Activated CD8-positive, alpha-beta memory T cell treated with anti-CD3 and anti-CD28 coated beads for 4 hours (primary cell): ENCODE data around the gene HOXC10.

ENCODE experiments used
- DNase-seq, 2 donors: peaks; one replicate each; pipeline ENCODE4 v3.0.0-alpha.2; 2020; ENCODE audit warnings: low read depth in 2 of 2

HOXC10 gene

DNA sequence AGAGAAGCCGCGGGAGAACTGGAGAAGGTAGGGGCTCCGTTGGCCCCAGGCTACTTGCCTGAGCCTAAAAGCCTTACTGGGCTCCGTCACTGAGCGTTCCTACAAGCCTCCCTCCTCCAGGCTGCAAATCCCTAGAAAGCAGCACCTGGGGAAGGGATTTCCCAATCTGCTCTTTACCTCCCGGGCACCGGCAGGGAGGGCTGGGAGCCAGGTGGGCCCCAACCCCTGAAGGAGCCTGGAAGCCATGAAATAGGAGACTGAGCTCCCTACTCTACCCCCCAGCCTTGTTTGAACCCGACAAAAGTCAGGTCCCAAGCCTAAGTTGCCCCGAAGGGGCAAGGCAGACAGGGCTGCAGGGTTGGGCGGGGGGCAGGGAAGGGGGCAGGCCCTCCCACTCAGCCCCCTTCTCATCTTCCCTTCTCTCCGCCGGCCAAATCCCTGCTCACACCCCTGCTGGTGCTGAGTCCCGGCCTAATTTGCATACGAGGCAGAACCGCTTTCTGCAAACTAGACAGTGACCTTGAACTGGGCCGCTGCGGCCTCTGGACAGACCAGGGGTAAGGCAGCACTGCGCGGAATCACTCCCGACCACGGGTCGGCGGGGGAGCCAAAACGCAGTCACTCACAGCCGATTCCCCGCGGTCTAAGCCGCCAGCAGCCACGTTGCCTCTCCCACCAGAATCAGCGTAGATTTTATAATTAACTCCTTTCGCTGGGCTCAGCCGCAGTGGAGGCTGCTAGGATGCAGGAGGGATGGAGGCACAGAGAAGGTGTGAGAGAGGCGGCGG, 34.0 kb upstream of the HOXC10 start:
- no peak for DNase-seq

DNA sequence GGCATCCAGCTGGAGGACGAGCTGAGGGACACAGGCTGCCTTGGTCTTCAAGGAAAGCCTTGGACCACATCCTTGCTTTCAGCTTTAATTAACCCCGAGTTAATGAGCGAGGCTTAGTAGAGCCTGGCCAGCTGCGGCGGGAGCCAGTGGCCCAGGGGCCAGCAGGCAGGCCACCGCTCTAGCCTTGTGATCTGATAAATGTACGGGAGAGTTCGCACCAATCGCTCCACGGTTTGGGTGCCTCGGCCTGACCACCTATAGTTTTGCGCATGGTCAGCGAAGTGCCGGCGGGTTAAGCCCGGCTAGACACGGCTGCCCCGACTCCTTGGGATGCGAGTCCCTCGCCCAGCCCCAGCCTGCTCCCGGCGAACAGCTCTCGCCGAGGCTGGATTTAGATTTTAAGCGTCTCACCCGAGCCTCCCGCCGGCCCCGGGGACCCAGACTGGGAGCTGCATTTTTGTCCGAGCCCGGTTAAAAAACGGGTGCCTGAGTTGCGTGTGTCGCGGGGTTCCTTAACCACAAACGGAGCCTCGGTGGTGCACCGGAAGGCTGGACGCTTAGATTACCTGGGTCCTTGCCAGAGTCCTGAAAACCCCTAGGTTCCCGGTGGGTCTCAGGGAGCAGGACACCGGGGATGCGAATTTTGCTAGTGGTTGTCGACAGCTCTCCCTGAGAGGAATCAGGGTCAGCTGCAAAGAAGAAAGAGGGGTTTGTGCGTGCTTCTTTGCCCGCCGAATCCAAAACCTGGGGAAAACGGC, 33.2 kb upstream of the HOXC10 start:
- no peak for DNase-seq

DNA sequence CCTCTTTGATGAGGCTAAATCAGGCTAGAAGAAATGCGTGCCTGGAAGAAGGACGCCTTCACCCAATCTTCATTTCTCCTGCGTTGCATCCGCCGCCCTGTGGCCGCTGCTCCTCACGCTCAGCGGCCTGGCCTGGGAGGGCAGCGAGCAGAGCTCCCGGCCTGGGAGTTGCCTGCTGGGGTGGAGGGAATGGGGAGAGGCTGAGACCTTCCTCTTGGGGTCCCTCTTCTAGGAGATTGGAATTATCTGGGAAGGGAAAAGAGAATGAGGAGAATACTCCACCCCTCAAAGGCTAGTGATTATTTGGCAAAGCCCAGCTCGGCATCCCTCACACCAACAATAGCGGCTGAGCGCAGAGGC, 32.6 kb upstream of the HOXC10 start:
- DNase-seq = no peak

DNA sequence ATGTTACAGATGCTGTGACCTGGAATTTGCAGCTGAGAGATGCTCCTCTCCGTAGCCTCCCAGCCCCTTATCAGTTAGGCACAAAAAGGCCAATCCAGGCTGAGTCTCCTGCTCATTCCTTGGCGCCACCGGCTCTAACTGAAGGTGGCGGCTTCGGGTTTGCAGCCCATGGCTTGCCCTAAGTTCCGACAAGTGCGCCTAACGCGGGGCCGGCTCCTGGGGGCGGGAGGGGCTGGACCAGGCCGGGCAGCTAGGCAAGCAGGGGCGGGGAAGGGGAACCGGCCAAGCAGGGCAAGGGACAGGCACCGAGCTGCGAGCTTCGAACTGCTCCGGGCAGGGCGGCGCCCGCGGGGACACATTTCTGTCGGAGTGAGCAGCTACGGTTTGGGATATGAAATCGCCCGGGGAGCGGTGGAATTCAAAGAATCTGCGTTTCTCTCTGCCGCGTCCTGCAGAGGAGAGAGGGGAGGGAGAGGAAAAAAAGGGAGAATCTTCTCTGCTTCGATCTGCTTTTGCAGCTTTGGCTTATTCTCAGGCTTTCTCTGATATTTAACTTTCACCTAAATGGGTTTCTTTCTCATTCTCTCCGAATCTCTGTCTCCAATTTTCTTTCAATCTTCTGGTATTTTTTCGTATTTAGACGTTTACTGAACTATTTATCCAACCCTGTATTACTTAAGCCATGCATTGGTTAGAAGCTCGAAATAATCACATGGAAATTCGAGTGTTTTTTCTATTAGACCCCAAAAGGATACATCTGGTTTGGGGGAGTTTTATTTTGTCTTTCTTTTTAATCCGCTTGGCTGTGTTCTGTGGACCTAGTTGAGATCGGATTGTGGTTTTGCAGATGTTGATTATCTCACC, 31.8 kb upstream of the HOXC10 start:
- no peak for DNase-seq

DNA sequence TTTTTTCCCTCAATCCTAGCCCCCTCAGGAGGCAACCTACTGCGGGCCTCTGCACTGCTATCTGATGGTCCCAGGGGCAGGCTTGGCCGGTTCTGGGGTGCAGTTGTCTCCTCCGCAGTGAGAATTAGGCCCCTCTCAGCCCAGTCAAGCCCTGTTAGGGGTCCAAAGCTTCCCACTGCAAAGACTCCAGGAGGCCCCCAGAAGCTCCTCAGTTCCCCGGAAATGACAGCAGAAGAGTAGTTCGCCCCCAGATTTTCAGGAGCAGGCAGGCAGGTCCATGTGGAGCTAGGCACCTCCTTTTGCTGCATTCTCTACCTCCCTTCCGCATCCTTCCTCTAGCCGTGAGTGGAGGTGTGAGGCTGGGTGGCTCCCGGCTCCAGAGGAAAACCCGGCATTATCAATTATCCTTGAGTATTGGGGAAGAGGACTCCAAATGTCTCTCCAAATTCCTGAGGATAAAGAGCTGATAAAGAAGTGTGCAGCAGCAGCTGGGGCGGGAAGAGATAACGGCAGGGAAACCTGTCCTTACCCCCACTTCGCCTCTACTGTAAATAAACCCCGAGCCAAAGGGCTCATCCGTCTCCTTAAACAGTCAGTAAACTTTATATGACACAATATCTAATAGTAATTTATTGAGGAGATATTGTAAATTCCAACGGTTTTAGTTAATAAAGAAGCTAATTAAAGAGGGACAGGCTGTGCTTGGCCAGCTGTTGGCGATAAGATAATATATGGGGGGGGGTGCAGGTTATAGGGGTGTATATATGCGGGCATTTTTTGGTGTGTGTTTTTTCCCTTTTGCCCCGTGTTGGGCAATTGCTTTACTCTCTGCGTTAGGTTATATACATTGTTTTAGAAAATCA, 30.9 kb upstream of the HOXC10 start:
- no peak for DNase-seq

DNA sequence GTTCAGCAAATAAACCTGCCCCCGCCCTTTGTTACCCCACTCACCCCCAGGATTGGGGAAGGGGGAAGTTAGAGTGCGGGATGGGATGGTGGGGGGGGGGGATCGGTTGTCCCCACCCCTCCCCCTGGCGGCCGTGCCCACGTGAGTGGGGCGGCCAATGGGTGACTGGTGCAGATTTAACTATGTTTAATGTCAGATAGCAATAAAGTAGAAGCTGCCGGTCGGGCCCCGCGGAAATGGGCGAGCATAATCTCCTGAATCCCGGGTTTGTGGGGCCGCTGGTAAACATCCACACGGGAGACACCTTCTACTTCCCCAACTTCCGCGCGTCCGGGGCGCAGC, 30.3 kb upstream of the HOXC10 start, which contains the start of gene HOXC12:
Gene HOXC12, plus strand, starts transcription at position 210 of the 342 bp plus-strand sequence. Its CDS starts 27 bp downstream, at position 237.
- no peak for DNase-seq

DNA sequence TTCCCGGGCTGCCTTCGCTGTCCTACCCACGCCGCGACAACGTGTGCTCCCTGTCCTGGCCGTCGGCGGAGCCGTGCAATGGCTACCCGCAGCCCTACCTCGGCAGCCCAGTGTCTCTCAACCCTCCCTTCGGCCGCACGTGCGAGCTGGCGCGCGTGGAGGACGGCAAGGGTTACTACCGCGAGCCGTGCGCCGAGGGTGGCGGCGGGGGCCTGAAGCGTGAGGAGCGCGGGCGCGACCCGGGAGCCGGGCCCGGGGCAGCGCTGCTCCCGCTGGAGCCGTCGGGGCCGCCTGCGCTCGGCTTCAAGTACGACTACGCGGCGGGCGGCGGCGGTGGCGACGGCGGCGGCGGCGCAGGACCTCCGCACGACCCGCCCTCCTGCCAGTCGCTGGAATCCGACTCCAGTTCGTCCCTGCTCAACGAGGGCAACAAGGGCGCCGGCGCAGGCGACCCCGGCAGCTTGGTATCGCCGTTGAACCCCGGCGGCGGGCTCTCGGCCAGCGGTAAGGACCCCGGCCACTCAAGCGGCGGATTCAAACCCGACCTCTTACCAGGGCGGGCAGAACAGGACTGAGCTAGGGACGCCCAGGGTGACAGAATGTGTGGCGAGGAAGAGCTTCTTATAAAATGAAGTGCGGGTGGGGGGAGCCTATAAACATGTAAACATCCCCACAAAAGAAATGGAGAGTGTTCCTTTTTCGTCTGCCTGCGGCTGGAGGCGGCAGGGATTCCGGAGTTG, 29.7 kb upstream of the HOXC10 start:
- no peak for DNase-seq

DNA sequence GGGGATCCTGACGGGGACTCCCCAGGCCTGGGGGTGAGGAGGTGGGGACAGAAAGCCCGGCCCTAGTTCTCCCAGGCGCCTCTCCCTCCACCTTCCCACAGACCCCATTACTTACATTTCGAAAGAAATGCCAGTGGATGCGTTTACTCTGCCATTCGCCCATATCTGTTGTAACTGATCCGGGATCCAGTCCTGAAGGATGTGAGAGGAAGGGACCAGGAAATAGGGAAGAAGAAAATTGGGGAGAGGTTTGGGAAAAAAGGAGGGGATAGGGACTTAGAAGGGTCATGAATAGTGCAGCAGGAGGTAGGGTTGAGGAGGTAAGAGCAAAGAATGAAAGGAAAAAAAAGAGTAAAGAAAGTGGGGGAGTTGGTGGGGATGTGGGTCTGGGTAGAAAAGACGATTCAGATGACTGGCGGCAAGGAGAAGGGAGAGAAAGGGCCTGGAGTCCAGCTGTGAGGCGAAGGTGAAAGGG, 29.1 kb upstream of the HOXC10 start:
- DNase-seq = no peak

DNA sequence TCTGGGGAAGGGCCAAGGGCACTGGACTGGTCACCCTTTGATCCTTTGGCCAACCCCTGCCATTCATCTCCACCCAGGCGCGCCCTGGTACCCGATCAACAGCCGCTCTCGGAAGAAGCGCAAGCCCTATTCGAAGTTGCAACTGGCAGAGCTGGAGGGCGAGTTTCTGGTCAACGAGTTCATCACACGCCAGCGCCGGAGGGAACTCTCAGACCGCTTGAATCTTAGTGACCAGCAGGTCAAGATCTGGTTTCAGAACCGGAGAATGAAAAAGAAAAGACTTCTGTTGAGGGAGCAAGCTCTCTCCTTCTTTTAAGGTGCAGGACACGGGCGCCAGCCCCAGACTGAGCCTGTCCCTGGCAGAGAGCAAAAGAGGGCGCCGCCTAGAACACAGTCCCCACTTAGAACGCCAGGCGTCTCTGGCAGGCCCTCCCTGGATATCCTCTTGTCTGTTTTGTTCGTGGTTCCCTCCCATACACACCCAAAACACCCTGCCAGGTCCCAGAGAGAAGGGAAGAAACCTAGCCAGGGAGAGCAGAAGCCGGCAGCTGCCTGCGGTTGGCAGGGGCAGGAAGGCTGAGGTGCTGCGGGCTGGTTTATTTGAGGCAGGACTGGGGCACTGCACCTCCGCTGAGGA, 28.6 kb upstream of the HOXC10 start:
- no peak for DNase-seq

DNA sequence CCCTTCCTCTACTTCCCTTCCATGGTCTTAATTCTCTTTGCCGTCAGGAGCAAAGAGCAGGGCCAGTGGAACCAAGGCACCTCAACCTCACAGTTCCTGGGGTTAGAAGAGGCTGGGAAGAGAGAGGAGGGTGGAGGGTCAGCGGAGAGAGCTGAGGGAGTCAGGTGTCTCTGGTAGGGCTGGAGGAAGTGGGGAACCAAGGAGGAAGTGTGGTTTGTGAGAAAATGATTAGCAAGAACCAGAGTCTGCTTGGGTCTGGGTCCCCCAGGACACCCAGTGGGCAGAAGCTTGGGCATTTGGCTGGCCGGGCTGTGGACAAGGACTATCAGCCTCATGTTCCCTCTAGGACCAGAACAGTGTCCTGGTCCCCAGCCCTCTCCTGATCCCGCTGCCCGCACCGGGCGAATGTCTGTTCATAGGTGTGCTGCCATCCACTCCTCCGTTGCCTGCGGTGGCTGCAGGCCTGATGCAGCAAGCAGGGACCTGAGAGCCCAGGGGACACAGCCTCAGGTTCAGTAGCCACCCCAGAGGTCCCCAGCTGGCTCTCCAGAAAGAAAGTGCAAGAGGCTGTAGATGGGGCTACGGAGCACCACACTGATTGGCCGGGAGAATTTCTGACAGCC, 27.9 kb upstream of the HOXC10 start:
- DNase-seq = no peak

DNA sequence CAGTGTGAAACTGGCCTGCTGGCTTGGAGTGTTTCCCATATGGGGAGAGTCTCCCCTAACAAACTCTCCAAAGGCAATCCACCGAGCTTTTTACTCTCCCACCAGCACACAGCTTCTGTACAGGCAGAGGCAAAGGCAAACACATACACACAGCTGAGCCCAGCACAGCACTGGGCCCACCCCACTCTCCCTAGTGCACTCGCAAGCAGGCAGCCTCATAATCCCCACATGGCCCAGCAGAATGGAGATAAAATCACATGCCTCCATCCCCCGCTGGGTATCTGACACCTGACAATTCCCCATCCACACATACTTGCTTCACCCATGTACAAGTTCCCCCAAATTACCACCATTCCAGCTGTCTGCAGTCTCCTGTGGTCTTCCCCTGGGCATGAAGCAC, 26.8 kb upstream of the HOXC10 start:
- DNase-seq = no peak

DNA sequence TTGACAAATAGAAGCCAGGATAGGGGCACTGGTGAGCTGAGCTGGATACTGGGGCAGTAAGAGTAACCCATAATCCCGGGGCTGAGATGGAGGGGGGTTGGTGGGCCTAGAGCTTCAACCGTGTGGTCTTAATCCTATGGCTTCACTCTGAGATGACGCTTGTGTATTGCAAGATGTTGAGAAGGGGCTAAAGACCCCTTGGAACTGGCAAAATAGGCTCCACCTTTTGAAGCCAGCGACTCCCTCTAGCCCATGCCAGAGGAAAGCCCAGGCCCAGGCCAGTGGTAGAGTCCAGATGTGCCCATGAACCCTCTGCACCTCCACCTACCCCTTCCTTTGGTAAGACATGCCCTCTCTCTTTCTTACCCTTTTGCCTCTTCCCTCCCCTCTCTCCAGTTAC, 25.6 kb upstream of the HOXC10 start:
- DNase-seq = no peak

DNA sequence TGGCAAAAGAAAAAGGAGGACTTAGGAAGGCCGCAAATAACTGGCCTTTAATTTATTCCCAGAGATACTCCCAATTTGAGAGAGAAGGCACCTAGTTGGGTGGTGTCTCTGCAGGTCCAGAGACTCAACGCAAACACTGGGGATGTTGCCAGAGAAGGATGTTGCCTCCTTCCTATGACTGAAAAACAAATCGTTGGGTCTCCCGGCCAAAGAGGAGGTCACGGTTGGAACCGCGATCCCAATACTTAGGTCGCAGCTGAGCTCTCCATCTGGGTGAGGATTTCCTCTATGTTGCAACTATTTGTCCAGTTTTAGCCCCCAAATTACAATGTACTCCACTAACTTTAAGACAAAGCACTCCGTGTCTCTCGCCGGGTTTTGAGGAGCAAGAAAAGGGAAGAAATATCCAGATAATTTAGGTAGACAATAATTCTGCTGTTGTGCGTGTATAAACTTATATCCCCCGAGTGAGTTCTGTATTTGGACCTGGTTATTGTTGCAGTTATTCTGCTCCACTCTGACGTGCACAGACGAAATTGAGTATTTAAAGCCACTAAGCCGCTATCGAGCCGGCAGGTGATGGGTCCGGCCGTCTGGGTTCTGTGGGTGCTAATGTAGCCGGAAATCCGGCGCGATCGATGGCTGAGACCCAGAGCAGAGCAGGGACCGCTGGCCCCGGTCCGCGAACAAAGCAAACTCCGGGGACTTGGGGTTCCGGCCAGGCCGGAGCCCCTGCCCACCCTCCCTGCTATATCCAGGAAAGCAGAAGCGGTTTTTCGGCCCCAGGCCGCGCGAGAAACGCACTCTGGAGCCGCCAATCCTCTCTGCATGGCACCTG, 24.5 kb upstream of the HOXC10 start:
- no peak for DNase-seq

DNA sequence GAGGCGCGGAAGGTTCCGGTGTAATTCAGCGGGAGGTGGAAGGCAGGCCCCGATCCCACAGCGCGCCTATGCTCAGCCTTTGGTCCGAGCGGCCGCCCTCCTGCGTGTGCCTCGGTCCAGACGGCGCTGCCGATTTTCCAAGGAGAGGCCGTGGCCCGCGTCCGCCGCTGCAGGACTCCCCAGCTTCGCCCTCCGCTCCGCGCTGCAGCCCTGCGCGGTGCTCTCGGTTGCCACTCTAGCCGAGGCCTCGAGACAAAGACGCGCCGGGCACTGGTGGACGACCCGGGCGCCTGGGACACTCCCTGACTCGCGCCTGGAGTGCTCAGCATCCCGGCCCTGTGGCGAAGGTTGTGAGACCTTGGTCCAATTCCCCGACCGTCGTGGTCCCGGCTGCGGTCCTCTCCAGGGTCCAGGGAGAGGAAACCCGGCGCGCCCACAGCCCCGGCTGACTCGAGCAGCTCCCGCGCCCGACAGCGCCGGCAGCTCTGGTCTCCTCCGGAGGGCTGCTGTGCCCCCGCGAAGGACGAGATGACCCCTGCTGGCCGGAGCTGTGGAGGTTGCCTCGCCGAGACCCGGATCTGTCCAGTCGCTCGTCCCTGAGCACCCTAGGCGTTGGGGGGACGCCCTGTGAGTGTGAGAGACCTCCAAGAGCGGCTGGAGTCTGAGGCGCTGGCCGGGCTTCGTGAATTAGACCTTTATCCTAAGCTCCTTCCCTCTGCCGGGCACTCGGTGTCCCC, 23.8 kb upstream of the HOXC10 start:
- no peak for DNase-seq

DNA sequence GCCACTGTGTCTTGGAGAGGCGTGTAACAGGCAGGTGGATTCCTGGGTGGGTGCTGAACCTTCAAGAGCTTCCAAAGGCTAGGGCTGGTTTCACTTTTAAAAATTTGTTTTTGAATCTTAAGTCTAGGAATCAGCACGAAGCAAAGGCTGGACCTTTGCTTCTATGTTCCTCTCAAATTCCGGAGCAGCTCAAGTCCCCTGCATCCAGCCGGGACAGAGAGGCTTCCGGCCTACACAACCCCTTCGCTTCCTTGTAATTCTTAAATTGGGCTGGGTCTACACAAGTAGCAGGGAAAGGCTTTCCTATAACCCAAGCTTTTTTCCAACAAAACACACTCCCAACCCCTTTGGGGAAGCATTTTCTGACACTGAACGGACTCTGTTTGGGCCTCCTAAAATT, 21.9 kb upstream of the HOXC10 start:
- DNase-seq = no peak

DNA sequence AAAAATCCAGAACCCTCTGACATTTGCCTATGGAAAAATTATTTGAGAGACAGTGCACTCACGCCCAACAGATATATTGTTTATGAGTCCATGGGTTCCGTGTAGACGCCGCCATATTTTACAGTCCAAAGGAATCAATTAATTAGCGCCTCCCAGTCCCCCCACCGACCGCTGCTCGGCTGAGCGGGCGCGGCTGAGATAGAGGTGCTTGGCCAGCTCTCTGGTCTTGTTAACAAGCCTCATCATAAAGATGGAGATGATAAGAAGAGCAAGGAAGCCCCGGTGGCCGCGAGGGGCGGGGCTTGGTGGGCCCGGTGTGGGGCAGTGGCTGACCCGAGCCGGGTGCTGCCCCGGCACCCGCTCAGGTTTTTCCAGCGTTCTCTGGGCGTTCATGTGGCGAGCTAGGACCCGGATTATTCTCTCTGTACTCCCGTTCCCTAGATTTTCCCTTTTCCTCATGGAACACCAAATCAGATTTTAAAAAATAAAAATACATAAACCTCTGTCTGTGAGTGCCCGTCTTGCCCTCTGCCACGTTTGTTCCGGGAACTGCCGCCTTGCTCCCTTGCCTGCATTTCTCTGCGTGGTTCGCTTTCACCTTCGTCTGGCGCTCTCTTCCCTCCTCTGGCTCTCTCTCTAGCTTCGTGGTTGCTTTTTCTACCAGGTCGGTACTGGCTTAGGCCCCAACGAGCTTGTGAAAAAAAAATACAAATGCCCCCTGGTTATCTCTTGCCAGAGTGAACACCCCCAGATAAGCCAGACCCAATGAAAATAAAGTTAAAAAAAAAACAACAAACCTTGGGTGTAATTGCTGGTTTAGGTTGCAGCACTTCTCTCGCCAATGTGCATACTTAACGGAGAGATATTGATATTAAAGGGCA, 21.3 kb upstream of the HOXC10 start:
- DNase-seq = no peak

DNA sequence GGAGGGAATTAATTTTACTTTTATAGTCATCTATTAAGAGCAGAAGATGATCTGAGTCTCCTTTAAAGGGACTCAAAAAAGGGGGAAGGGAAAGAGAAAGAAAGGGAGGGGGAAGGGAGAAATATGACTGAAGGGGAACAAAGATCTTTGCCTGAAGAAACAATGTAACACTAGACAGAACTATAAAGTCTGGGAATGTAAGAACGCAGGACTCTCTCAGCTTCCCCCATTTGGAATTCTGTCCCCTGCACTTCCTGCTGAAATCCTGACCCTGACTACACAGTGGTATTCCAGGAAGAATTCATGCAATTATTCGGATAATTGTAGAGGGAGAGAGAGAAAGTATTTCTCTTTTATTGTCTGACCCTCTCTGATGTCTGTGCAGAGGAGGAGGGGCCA, 20.6 kb upstream of the HOXC10 start:
- no peak for DNase-seq
